Stimulated activated CD4-positive, alpha-beta T cell treated with anti-CD3 and anti-CD28 coated beads, Interleukin-2, amount 100 ng/mL, for 24 hours (primary cell): ENCODE measurements around the gene TRMO.
"Not testable (repeated sequence)": the region's sequence is repeated elsewhere in the genome, so short reads cannot be mapped to it uniquely, and the experiment has no call there.

ENCODE experiments used
- DNase-seq, 2 donors: peaks; one replicate each; pipeline ENCODE4 v3.0.0-alpha.2; 2020

The TRMO gene

DNA sequence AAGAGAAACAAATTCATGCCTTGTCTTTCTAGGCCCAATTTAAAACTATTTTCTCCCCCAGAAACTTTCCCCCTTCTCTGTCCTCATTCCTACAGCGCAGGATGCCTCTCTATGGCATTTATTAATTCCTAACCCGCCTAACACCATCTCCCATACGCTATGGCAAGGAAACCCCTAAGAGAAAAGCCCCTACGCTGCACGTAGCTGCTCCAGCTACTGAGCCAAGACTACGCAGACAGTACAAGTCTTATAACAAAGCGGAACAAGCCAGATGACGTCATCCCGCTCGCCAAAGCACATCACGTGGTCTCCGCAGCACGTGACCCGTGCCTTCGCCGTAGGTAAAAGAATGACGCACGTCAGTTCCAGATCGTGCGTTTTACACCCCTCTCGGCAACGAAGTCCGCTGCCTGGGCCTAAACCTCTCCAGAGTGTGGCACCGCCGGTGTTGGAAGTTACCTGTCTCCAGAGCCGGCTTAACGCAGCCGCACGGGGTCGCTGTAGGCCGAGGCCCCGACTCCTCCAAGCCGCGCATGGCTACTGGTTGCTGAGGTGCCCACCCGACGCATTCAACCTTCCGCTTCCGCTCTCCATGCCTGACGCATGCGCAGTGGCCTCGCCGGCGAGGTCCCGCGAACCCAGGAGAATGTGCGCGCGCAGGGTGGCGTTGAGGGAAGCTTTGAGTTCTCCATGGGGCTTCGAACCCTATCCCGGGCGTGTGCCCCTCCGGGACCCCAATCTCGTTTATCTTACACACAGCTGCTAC is at the start of gene TRMO:
Gene TRMO (minus strand): TSS at position 542 of the 766 bp plus-strand sequence. CDS start 7 bp downstream, at position 535.
- peak; percentile 98 for DNase-seq

GRCh38 chr9:97970165-97970564 is 47.9 kb upstream of the TRMO start:
- no peak for DNase-seq

DNA sequence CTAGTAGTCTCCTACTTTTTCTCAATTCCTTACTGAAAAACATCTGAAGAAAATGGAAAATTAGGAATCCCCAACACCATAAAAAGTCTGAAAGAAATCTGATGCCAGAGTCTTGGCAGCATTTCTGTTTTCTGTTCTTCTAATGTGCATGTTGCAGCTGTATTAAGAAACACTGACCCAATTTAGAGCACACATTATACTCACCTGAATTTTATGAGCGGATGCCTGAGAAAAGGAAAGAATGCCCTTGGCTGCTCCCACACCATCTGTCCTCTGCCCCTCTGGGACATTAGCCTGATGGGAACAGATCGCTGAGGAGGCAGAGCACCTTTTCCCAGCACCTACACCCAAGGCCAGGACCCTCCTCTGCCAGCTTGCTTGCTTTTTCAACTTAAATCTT is 46.7 kb upstream of the TRMO start:
- no peak for DNase-seq

DNA sequence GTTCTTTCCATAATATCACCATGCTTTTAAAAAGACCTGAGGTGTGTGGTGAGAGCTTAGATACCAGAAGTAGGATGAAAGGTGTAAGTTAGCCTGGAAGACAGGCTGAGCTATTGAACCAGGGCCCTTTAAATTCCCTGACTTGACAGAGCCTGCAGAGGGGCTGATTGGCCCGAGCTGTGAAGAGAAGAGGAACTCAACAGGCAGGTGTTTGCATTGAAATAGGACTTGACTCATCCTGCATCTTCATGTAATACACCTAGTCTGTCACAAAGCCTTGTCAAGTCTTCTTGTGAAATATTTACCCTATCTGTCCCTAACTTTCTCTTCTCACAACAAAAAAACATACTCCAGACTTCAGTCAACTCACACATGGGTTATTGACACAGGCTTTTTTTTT is 44.2 kb upstream of the TRMO start:
- no peak for DNase-seq

DNA sequence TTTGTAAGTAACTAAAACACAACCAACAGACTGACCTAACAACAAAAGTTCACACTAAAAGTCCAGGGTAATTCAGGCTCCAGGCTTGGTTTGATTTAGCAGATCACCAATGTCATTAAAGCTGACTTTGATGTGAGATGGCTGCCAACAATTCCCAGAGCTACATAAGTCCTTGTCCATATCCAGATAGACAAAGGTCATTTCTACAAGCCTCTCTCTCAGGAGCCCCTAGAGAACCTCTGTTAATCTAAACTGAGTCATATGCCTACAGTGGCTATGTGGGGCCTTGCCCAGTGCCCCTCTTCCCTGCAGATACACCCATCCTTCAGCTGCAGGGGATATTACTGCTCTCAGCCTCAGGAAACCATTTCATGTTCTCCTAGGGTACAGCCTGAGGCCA is 42.6 kb upstream of the TRMO start:
- DNase-seq: no peak

GRCh38 chr9:97963232-97963631 is 40.9 kb upstream of the TRMO start:
- DNase-seq: no peak

GRCh38 chr9:97962575-97962974 is 40.3 kb upstream of the TRMO start:
- no peak for DNase-seq

DNA sequence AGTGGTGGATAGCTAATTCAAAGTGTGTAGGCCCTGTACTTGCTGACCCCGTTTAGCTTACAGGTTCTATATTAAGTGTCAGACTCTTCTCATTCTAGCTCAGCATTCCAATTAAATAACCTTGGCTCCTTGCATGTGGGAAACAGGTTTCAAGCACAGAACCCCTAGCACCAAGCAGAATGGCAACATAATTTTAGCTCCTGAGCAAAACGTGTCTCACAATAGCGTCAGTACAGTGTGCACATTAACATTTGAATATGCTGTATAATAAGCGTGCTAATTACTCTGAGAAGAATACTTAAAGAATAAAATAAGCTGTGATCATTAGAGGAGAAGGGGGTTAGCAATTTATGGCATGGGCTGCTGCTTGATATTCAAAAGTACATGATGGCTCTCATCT is 39.8 kb upstream of the TRMO start:
- DNase-seq: no peak

- DNase-seq: no peak
These were observed 39.1 kb upstream of the TRMO start for GRCh38 chr9:97961361-97961760.

DNA sequence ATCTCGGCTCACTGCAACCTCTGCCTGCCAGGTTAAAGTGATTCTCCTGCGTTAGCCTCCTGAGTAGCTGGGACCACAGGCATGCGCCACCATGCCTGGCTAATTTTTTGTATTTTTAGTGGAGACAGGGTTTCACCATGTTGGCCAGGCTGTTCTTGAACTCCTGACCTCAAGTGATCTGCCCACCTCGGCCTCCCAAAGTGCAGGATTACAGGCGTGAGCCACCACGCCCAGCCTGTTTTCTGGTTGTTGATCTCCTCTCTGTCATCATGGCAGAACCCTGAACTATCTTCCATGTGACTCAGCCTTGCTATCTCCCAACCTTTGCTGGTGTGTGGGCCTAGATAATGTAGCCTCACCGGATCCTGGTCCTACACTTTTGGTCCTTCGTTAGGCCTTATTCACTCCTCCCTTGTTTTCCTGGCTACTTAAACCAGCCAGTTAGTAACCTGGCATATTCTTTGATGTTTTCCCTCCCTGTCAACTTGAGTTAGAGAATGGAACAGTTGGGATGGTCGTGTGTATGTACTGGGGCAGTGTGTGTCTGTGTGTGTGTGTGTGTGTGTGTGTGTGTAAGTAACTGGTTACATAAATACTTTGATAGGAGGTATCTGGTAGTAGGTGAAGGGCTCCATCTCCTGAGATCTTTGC is 38.5 kb upstream of the TRMO start:
- DNase-seq: not testable (repeated sequence)

- DNase-seq: no peak
These were observed 37.3 kb upstream of the TRMO start for GRCh38 chr9:97959585-97959984.

DNA sequence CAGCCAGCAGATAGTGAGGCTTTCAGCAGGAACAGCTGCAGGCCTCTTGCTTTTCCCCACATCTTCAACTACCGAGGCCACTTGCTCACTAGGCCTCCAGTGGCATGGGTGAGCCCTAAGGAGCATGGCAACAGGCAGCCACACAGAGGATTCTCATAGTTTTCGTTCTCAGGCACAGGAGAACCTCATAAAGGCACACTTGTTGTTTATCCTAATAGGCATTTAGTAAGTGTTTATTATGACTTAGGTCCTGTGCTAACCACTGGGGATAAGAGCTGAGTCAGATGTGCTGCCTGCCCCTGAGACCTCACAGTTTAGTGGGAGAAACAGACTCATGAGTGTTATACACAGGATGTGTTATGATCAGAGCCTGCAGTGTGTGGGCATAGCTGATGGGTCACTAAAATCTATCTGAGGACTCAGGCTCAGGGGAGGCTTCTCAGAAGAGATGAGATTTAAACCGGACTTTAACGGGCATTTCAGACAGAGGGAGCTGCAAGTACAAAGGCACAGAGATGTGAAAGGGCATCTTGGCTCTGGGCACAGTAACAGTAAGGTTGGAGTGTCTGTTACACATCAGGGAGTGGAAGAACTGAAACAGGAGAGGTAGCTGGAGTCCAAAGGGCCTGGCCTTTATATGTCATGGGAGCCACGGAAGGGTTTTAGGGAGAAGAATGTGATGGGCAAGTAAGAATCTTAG is 36.7 kb upstream of the TRMO start:
- no peak for DNase-seq

GRCh38 chr9:97956331-97956730 is 34.0 kb upstream of the TRMO start:
- no peak for DNase-seq

- DNase-seq: peak; percentile 43 to 51
These were observed 32.3 kb upstream of the TRMO start for GRCh38 chr9:97954550-97954989.

DNA sequence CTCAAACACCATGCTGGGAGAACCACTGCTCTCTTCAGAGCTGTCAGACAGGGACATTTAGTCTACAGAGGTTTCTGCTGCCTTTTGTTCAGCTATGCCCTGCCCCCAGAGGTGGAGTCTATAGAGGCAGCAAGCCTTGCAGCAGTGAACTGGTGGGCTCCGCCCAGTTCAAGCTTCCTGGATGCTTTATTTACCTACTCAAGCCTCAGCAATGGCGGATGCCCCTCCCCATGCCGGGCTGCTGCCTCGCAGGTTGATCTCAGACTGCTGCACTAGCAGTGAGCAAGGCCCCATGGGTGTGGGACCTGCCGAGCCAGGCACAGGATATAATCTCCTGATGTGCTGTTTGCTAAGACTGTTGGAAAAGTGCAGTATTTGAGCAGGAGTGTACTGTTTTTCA is 28.6 kb upstream of the TRMO start:
- DNase-seq: not testable (repeated sequence)

- not testable (repeated sequence) for DNase-seq
These were observed 24.8 kb upstream of the TRMO start for GRCh38 chr9:97947094-97947493.

DNA sequence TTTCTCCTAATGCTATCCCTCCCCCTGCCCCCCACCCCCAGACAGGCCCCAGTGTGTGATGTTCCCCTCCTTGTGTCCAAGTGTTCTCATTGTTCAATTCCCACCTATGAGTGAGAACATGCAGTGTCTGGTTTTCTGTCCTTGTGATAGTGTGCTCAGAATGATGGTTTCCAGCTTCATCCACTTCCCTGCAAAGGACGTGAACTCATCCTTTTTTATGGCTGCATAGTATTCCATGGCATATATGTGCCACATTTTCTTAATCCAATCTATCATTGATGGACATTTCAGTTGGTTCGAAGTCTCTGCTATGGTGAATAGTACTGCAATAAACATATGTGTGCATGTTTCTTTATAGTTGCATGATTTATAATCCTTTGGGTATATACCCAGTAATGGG is 23.2 kb upstream of the TRMO start:
- DNase-seq: not testable (repeated sequence)

DNA sequence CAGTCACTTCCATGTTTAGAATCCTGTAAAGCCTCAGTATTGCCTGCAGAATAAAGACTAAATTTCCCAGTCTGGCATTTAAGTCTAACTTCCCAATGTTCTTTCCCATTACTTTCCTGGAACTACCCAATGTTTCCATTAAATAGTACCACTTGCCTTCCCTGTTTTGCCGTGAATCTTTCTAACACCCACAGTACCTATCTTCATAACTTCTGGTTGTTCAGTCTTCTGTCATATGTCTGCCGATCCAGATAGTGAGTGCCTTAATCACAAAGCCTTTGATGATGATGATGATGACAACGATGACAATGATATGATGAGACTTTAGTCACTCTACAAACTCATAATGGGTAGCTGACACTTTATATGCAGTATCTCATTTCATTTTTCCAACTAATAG is 22.3 kb upstream of the TRMO start:
- no peak for DNase-seq

DNA sequence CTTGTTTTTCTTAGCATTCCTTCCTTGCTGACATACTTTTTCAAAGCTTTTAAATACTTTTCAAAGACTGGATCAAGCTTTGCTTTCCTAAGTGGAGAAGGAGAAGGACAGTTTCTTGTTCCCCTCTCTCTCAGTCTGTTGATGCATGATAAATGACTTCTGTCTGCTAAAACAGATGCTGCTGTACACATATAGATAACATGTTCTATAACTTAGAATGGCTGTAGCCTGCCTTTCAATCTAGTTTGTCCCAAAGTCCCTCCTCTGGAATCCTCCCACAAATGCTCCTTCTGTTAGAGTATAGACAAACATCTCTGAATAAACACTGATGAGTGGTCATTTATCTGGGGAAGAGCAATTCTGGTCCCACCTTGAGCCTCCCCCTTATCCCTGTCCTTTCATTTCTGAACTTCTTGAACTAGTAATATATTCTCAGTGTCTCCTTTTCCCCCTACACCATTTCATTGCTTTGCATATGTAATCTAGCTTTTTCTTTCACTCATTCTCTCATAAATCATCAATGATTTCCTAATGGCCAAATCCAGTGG is 21.1 kb upstream of the TRMO start:
- no peak for DNase-seq

DNA sequence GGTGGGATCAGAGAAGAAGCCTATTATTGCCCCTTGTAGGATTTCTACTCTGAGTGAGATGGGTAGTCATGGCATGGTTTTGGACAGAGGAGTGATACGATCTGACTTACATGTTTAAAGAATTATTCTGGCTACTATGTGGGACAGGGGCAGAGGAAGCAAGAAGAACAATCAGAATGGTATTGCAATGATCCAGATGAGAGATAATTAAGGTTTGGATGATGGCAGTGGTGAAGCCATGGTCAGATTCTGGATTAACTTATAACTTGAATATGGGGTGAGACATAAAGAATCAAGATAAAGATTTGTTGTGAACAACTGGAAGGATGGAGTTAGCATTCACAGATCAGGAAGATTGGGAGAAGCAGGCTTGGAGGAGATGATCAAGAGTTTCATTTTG is 19.0 kb upstream of the TRMO start:
- DNase-seq: no peak

DNA sequence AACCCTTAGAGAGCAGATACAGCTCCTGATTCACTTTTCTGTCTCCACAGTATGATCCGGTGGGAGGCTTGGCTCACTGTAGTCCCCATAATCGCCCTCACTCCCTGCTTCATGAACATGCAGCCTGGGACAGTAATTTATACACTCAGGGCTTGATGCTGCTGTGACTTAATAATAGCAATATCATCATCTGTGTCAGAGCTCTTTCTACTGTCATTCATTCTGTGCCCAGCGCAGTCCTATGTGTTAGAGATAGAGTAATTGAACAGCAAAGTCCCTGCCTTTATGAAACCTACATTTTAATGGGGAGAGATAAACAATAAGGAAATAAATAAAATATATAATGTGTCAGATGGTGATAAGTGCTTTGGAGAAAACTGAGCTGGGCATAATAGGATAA is 18.4 kb upstream of the TRMO start:
- DNase-seq: no peak

DNA sequence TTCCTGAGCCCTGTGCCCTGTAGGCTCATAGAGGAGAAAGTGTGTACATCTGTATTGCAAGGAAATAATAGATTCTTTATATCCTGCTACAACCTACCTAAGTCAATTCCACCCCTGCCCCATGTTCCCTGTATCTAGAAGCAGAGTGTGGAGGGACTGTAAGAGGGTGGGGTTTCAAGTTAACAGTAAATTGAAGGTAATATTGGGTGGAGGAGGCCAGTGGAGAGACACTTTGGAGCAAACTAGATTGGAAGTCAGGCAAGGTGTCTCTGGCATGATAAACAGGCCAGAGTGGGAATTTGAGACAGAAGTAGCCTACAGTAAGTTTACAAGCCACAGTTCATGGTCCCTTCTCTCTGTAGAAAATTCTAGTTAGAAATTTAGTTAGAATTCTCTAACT is 17.9 kb upstream of the TRMO start:
- no peak for DNase-seq

DNA sequence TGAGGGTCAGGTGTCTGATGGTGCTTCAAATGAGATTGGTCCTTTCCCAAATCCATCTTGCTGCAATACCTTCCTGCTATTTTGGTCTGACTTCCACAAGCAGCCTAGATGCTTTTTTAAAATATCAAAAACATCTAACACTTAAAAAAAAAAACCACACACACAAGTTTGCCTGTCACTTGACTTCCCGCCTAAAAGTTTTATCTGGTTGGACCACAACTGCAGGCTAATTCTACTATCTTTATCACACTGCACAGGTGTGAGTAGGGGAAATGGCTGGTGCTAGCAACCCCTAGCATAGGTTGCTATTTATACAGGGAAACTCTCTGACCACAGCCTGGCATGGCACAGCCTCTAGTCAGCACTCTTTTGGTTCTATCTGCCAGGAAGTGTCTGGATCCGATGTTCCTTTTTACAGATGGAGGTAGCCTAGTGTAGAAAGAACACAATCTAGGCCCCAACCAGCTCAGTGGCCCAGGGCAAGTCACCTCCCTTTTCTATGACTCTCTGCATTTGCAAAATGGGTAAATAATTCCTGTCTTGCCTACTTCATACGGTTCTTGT is 15.9 kb upstream of the TRMO start, which contains the start of gene HEMGN:
Gene HEMGN (minus strand): TSS at position 92 of the 564 bp plus-strand sequence. CDS start 36 bp downstream, at position 56.
- DNase-seq: peak in 1 of 2 donors; percentile 10
